Measurements from ENCODE around the gene IGF2BP2.

IGF2BP2 gene

GRCh38 chr3:185730550-185730949 is 94.3 kb downstream of the IGF2BP2 start:
- DNase-seq = no peak

- DNase-seq = no peak
Observed at GRCh38 chr3:185729337-185730055, 95.3 kb downstream of the IGF2BP2 start.

- DNase-seq = no peak
Observed at GRCh38 chr3:185728630-185729336, 96.1 kb downstream of the IGF2BP2 start.

GRCh38 chr3:185727873-185728272 is 97.0 kb downstream of the IGF2BP2 start:
- DNase-seq = no peak

GRCh38 chr3:185726254-185726967 is 98.4 kb downstream of the IGF2BP2 start:
- DNase-seq = no peak

- no peak for DNase-seq
Observed at GRCh38 chr3:185724761-185725160, 100.1 kb downstream of the IGF2BP2 start.

- no peak for DNase-seq
Observed at GRCh38 chr3:185724251-185724650, 100.6 kb downstream of the IGF2BP2 start.

GRCh38 chr3:185722881-185723280 is 102.0 kb downstream of the IGF2BP2 start:
- no peak for DNase-seq

- DNase-seq = no peak
Observed at GRCh38 chr3:185721970-185722369, 102.9 kb downstream of the IGF2BP2 start.

- DNase-seq = no peak
Observed at GRCh38 chr3:185720326-185720725, 104.5 kb downstream of the IGF2BP2 start.

- no peak for DNase-seq
Observed at GRCh38 chr3:185718736-185719593, 105.9 kb downstream of the IGF2BP2 start.

- no peak for DNase-seq
Observed at GRCh38 chr3:185717627-185718402, 107.0 kb downstream of the IGF2BP2 start.

GRCh38 chr3:185717121-185717520 is 107.7 kb downstream of the IGF2BP2 start:
- DNase-seq = no peak

- no peak for DNase-seq
Observed at GRCh38 chr3:185716436-185717108, 108.3 kb downstream of the IGF2BP2 start.

- DNase-seq = no peak
Observed at GRCh38 chr3:185715091-185715490, 109.8 kb downstream of the IGF2BP2 start.

- DNase-seq = no peak
Observed at GRCh38 chr3:185714085-185714484, 110.8 kb downstream of the IGF2BP2 start.

- no peak for DNase-seq
Observed at GRCh38 chr3:185713015-185713414, 111.8 kb downstream of the IGF2BP2 start.

GRCh38 chr3:185712337-185712736 is 112.5 kb downstream of the IGF2BP2 start:
- DNase-seq = no peak

GRCh38 chr3:185711255-185711870 is 113.5 kb downstream of the IGF2BP2 start:
- no peak for DNase-seq

GRCh38 chr3:185709251-185709955 is 115.4 kb downstream of the IGF2BP2 start:
- DNase-seq = no peak

Data from CD4-positive, alpha-beta T cell treated with Interleukin-10 for 1 hour (primary cell).